Superior temporal gyrus (tissue), 1 donor: ENCODE results near the gene TTR.

ENCODE experiments used
- DNase-seq: peaks from one replicate; pipeline ENCODE4 v3.0.0-alpha.2; 2016; ENCODE audit errors: extremely low spot score

Gene TTR

DNA sequence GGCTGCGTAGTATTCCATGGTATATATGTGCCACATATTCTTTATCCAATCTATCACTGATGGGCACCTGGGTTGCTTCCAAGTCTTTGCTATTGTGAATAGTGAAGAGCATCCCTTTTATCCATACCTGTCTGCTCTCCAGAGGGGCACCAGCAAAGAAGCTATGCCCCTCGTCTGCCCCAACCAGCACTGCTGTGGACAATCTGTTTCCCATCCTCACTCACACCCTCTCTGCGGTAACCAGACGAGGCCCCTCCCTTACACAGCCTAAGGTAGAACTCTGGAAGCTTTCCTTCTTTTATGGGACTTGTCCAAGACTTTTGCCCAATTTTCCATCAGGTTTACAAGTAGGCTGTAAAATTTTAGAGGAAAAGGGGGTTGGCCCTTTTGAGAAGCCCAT lies 24.9 kb downstream of the TTR start:
- DNase-seq, result no peak

DNA sequence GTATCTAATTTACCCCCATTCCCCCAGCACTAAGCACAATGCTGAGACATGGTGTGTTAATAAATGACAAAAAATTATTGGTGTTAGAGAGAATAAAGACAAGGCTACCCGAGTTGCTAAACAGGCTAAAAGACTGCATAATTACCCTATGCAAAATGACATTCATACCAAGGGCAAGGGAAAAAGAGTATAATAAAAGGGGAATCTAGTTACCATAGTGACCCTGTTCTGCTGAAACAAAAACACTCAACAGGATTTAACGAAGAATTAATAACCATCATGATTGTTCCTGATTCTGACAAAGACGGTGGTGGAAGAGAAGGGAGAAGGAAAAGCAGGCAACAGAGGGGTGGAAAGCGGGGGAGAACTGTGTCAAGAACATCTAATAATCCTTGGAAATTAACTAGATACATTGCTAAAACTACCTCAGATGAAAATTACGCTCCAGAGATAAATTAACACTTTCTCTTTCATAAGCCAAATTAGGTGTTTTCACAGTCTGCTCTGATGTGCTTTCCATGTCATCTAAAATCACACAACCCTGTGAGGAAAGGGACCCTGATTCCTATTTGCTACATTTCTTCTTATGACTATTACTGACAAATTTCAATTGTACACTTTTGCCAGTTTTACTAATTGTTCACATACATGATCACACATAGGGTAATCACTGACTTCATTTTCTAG lies 25.5 kb downstream of the TTR start:
- DNase-seq, result no peak

DNA sequence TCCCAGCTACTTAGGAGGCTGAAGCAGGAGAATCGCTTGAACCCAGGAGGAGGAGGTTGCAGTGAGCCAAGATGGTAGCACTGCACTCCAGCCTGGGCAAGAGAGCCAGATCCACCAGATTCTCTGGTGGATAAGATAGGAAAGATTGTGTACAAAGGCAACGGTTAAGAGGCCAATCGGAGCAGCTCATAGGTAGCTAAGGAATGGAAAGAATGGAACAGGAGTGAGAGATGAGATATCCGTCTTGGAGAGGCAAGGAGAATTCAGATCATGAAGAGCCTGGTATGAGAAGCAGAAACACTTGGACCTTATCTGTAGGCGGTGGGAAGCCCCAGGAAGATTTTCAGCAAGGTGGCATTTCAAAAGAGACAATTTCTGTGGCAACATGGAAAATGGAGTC lies 27.1 kb downstream of the TTR start:
- no peak for DNase-seq

- no peak for DNase-seq
Measured at GRCh38 chr18:31619291-31619690, 27.6 kb downstream of the TTR start.

- DNase-seq, result no peak
Measured at GRCh38 chr18:31624892-31625640, 33.4 kb downstream of the TTR start.

DNA sequence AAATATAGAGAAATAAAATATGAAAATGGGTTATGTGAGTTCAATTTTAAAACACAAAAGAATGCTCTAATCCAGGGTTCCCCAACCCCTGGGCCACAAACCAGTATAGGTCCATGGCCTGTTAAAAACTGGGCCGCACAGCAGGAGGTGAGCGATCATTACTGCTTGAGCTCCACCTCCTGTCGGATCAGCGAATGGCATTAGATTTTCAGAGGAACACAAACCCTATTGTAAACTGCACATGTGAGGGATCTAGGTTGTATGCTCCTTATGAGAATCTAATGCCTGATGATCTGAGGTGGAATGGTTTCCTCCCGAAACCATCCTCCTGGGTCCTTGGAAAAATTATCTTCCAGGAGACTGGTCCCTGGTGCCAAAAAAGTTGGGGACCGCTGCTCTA lies 34.7 kb downstream of the TTR start:
- DNase-seq, result no peak

DNA sequence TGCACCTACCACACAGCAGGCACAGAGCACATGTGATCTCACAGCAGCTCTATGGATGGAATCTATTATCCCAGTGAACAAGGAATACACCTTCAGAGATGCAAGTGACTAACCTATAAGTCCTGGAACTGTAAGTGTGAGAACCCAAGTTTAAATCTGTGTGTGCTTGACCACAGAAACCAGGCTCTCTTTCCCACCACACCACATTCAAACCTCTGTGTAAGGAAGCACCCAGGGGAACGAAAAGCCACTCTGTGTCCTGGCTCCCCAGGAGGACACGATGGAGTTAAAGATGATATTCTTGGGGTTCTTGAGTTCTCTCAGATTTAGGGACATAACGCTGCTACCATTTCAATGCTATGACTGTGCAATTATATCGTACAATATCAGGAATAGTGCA lies 38.9 kb downstream of the TTR start:
- DNase-seq, result no peak

GRCh38 chr18:31631526-31631925 lies 39.8 kb downstream of the TTR start:
- DNase-seq, result no peak

- DNase-seq, result no peak
Measured at GRCh38 chr18:31632356-31632755, 40.7 kb downstream of the TTR start.

- no peak for DNase-seq
Measured at GRCh38 chr18:31633392-31634330, 42.0 kb downstream of the TTR start.

GRCh38 chr18:31634331-31634713 lies 42.6 kb downstream of the TTR start:
- DNase-seq, result no peak

GRCh38 chr18:31636387-31636786 lies 44.7 kb downstream of the TTR start:
- DNase-seq, result no peak

GRCh38 chr18:31637445-31637844 lies 45.8 kb downstream of the TTR start:
- no peak for DNase-seq

DNA sequence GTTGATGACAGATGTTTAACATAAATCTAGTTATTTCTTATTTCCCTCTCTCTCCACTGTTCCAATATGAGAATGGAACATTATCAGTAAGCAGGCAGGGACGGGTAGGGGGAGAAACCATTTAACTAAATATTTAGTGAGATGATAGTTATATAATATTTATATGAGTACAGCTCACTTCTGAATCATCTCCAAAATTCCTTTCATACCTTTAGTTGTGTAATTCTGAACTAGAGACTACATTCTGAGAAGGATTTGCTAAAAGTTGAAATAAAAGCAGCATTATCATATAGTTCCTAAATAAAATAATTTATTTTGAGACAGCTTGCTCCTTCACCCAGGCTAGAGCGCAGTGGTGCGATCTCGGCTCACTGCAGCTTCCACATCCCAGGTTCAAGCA lies 51.3 kb downstream of the TTR start:
- no peak for DNase-seq

- DNase-seq, result no peak
Measured at GRCh38 chr18:31645411-31645810, 53.7 kb downstream of the TTR start.

GRCh38 chr18:31646332-31647126 lies 54.9 kb downstream of the TTR start:
- no peak for DNase-seq

DNA sequence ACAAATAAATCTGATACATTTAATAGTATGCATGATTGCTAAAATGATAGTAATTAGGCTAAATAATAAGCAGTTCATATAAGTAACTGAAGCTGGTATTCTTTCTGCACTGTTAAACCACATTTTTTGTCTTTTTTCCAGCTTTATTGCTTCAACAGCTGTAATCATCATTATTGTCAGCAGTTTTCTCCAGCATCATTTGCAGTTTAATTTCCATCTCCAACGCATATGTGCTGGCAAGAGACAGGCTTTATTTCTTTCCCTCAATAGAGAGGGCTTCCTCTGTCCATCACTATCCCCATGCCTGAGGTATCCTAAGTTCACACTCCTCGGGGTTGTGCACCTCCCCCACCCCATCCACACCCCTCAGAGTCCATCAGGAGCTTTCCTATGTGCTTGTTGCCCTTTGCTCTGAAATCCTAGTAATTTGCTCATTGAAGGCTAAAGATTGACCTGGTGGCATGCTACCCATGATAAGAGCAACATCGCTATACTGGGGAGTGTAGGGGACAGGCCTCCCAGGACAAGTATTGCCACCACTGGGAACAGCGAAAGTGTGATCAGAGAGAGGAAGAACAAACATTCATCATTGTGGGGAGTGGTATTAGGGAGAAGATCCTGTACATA lies 55.6 kb downstream of the TTR start:
- no peak for DNase-seq
